OCI-LY1 (cell line): Measurements from ENCODE around the gene DIP2B.

Experiments used
- H2AFZ ChIP-seq: fragments of 200-600 bp; sonication (generic), shearing (Covaris generic); 2 replicates; pipeline ENCODE4 v1.6.0; 2014; ENCODE audit warnings: antibody characterized with exemption, mild to moderate bottlenecking, low read length
- H3F3A ChIP-seq: fragments of 200-600 bp; sonication (generic), shearing (Covaris generic); 2 replicates; pipeline ENCODE4 v1.6.0; 2014; ENCODE audit warnings: mild to moderate bottlenecking, antibody characterized with exemption, low read length, moderate library complexity; ENCODE audit not compliant: insufficient read depth
- H3K27ac ChIP-seq: fragments of 200-600 bp; sonication (generic); 2 replicates; pipeline ENCODE4 v1.5.1; 2014; ENCODE audit warnings: low read length, mixed run types, mild to moderate bottlenecking, low read depth; ENCODE audit not compliant: poor library complexity, severe bottlenecking
- H3K27me3 ChIP-seq: fragments of 200-600 bp; sonication (generic); 2 replicates; pipeline ENCODE4 v1.6.0; 2014; ENCODE audit warnings: antibody characterized with exemption, mild to moderate bottlenecking, low read length, moderate library complexity; ENCODE audit not compliant: insufficient read depth
- H3K36me3 ChIP-seq: fragments of 200-600 bp; sonication (generic); 2 replicates; pipeline ENCODE4 v1.6.1; 2014; ENCODE audit warnings: mild to moderate bottlenecking, antibody characterized with exemption, low read length, moderate library complexity, mixed read lengths; ENCODE audit not compliant: insufficient read depth
- H3K4me1 ChIP-seq: fragments of 200-600 bp; sonication (generic); 2 replicates; pipeline ENCODE4 v1.5.1; 2014; ENCODE audit warnings: mild to moderate bottlenecking, low read length, moderate library complexity; ENCODE audit not compliant: insufficient read depth, severe bottlenecking
- H3K4me2 ChIP-seq: fragments of 200-600 bp; sonication (generic), shearing (Covaris generic); 2 replicates; pipeline ENCODE4 v1.6.1; 2014; ENCODE audit warnings: low read length
- H3K4me3 ChIP-seq: fragments of 200-600 bp; sonication (generic); 2 replicates; pipeline ENCODE4 v1.5.1; 2014; ENCODE audit warnings: low read length, low read depth, mild to moderate bottlenecking, mixed read lengths; ENCODE audit not compliant: poor library complexity, severe bottlenecking
- H3K79me2 ChIP-seq: fragments of 200-600 bp; shearing (Covaris generic); 2 replicates; pipeline ENCODE4 v1.6.1; 2016; ENCODE audit warnings: mixed run types, low read length, mixed read lengths; ENCODE audit not compliant: insufficient read depth
- H3K9ac ChIP-seq: fragments of 200-600 bp; sonication (generic), shearing (Covaris generic); 2 replicates; pipeline ENCODE4 v1.6.1; 2014; ENCODE audit warnings: mild to moderate bottlenecking, low read length, mixed read lengths
- H3K9me2 ChIP-seq: fragments of 200-600 bp; sonication (generic), shearing (Covaris generic); 2 replicates; pipeline ENCODE4 v1.6.1; 2014; ENCODE audit warnings: low read depth, mild to moderate bottlenecking, low read length, mixed read lengths
- H3K9me3 ChIP-seq: fragments of 200-600 bp; shearing (Covaris generic); 2 replicates; pipeline ENCODE4 v1.6.1; 2014; ENCODE audit warnings: low read length, mixed read lengths
- H4K20me1 ChIP-seq: fragments of 200-600 bp; sonication (generic), shearing (Covaris generic); 2 replicates; pipeline ENCODE4 v1.6.0; 2016; ENCODE audit warnings: mild to moderate bottlenecking, low read length; ENCODE audit not compliant: insufficient read depth
- EZH2 ChIP-seq: fragments of 200-600 bp; sonication (generic), shearing (Covaris generic); IDR thresholded peaks from 2 replicates; pipeline ENCODE4 v1.8.0; 2017; ENCODE audit warnings: borderline replicate concordance, mixed run types, mild to moderate bottlenecking, antibody characterized with exemption, low read length, moderate library complexity, mixed read lengths
- TF ChIP-seq, protein P1 (sequence below): fragments of 200-600 bp; sonication (generic), shearing (Covaris generic); IDR thresholded peaks from 2 replicates; pipeline ENCODE4 v1.5.1; 2017; ENCODE audit warnings: mild to moderate bottlenecking, antibody characterized with exemption, low read length, moderate library complexity, mixed read lengths

Gene DIP2B

DNA sequence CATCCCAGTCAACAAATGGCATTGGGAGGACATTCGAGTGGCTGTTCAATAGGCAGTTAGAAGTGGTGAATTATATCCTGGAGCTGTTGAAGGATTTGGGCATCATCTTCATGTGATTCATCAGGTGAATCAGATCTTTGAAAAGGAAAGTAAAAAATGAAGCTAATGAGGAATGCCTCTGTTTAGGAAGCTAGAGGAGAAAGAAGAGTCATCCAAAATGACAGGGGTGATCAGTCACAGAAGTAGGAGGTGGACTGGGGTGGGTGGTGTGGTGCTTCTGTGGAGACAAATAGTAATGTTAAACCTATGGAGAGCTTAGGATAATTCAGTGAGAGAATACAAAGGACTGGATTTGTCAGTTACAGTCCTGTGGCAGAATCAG, 32.7 kb downstream of the DIP2B start:
- Histone ChIP-seq H3K4me3 (no peak overlapping the region), H3K4me2 (no peak overlapping the region), H3K36me3 (no peaks in the 10 kb centered on the region), H3K9me2 (no peaks in the 10 kb centered on the region), H3K9ac (no peak overlapping the region), H4K20me1 (no peaks in the 10 kb centered on the region), H2AFZ (no peak overlapping the region), H3F3A (no peaks in the 10 kb centered on the region), H3K9me3 (no peaks in the 10 kb centered on the region), H3K27me3 (no peaks in the 10 kb centered on the region), H3K79me2 (peaks cover 4% of the 10 kb centered on the region; the same call in 1 of the 2 replicates), H3K4me1 (peaks cover 3% of the 10 kb centered on the region), H3K27ac (no peak overlapping the region)
- no peak for TF ChIP-seq EZH2
- TF ChIP-seq, protein P1, sequence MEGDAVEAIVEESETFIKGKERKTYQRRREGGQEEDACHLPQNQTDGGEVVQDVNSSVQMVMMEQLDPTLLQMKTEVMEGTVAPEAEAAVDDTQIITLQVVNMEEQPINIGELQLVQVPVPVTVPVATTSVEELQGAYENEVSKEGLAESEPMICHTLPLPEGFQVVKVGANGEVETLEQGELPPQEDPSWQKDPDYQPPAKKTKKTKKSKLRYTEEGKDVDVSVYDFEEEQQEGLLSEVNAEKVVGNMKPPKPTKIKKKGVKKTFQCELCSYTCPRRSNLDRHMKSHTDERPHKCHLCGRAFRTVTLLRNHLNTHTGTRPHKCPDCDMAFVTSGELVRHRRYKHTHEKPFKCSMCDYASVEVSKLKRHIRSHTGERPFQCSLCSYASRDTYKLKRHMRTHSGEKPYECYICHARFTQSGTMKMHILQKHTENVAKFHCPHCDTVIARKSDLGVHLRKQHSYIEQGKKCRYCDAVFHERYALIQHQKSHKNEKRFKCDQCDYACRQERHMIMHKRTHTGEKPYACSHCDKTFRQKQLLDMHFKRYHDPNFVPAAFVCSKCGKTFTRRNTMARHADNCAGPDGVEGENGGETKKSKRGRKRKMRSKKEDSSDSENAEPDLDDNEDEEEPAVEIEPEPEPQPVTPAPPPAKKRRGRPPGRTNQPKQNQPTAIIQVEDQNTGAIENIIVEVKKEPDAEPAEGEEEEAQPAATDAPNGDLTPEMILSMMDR, result no peak

DNA sequence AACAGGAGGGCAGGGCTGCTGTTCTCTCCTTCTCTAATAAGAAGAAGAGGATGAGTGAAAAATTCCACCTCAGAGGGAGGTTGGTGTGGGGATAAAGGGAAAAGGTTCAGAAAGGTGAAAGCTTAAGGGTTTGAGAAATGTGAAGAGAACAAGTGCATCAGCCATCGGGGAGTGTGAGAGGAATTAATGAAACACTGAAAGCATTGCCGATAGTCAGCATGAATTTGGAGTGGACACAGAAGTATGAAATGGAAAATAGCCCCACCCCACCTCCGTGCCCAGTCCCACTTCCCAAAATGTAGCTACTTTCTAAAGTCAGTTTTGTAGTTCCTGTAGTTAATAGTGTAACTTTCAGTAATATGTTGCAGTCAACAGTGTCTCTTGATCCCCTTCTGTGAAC, 33.4 kb downstream of the DIP2B start:
- Histone ChIP-seq H3K9me2 (no peaks in the 10 kb centered on the region), H3K4me2 (no peak overlapping the region), H3K4me3 (no peak overlapping the region), H3K9ac (no peak overlapping the region), H3K9me3 (no peaks in the 10 kb centered on the region), H3K79me2 (peaks cover 4% of the 10 kb centered on the region; the same call in 1 of the 2 replicates), H3K4me1 (no peaks in the 10 kb centered on the region), H3F3A (no peaks in the 10 kb centered on the region), H3K27me3 (no peaks in the 10 kb centered on the region), H4K20me1 (no peaks in the 10 kb centered on the region), H3K27ac (no peak overlapping the region), H3K36me3 (no peaks in the 10 kb centered on the region), H2AFZ (no peak overlapping the region)
- TF ChIP-seq, protein P1, result no peak
- no peak for TF ChIP-seq EZH2

DNA sequence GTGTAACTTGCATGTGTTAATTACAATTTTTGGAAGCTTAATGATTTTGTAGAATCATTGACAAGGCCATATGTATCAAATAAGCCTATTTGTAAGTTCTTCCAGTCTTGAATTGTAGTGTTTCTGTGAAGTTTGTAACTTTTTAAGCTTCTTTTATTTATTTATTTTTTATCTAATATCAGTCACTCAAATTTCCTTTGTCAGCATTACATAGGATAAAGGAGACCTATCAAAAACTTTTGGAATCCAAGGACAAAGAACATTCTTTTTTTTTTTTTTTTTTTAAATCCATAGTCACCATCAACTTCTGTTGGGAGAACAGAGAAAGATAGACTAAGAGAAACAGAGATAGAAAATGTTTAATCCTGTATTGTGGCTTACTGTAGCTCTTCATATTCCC, 36.4 kb downstream of the DIP2B start:
- H3K27ac ChIP-seq, result no peak overlapping the region
- no peak overlapping the region for H3K4me3 ChIP-seq
- no peaks in the 10 kb centered on the region for H3K9me2 ChIP-seq
- H3K9me3 ChIP-seq, result no peaks in the 10 kb centered on the region
- no peaks in the 10 kb centered on the region for H4K20me1 ChIP-seq
- no peaks in the 10 kb centered on the region for H3K4me1 ChIP-seq
- H3K79me2 ChIP-seq, result 0 out of 2 replicates have a peak, but pooled peaks cover 4% of the 10 kb centered on the region
- TF ChIP-seq EZH2, result no peak
- TF ChIP-seq, protein P1, result no peak
- no peak overlapping the region for H2AFZ ChIP-seq
- no peak overlapping the region for H3K9ac ChIP-seq
- no peaks in the 10 kb centered on the region for H3K27me3 ChIP-seq
- no peaks in the 10 kb centered on the region for H3F3A ChIP-seq
- H3K4me2 ChIP-seq, result no peak overlapping the region
- no peaks in the 10 kb centered on the region for H3K36me3 ChIP-seq
